CD4-positive, alpha-beta T cell treated with Interleukin-4 for 4 hours (primary cell): Measurements from ENCODE around the gene RGS1.

Experiments used
- DNase-seq: peaks from one replicate; pipeline ENCODE4 v3.0.0-alpha.2; 2020

RGS1 gene

DNA sequence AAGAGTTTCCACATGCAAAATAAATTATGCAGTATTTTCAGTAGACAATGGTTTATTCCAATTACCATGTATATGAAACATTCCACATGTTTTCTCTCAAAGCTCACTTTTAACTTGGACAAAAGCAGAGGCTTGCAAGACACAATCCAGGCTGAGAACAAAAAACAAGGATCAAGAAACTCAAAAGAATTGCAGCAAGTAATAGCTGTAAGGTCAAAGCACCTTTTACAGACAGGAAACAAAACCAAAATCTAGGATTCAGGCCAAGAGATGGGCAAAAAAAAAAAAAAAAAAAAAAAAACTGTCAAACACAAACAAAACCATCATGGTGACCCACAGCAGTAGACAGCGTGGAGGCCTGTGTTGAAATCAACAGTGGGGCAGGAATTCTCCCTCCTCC lies 9.3 kb downstream of the RGS1 start:
- no peak for DNase-seq

DNA sequence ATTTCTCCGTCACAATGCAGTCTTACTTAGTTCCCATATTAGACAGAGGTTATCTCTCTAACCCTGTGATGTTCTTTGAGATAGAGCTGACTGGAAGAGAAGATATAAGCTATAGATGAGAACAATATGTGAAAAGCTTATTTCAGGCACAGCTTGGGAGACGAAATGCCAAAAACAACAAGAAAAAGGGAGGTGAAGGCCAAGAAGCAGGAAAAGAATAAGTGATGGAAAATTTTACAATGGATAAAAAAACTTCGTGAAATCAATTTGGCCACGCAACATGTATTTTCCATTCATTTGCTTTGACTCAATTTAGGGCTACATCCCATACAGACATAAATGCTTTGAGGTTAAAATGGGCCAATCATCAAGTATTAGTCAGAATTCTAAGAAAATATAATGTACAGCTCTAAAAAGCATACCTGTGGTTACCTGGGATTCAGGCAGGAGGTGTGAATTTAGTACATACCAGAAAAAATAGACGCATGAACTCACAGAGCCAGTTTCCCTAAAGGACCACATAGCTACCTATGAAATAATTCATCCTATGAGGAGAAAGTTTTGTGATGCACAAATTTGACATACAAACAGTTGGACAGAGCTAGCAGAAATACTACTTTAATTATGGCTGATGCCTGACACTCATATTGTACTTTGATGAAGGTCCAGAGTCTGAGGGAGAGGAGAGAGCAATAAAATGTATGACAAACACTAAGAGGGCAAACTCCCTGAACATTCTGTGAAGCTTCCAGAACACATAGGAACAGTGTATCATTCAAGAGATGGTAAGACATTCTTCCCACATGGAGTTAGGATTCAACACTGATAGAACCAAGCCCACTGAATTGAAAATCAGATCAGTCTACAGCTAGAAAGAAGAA lies 12.1 kb downstream of the RGS1 start:
- DNase-seq, result no peak

DNA sequence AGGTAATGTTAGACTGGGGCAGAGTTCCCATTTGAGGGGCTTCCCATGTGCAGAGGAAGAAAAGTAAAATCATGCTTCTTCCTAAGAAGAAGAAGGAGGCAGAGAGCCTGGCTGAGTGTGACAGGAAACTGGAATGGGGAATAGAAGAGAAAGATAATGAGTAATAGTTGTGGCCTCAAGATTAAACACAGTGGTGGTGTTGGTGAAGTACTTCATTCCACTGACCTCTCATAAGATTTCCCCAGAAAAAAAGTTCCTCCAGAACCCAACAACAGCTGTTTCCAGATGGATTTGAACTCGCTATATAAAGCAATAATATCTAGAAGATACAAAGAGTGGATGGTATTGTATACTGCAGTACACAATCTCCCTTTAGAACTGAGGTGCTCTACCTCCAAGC lies 13.0 kb downstream of the RGS1 start:
- DNase-seq, result no peak

DNA sequence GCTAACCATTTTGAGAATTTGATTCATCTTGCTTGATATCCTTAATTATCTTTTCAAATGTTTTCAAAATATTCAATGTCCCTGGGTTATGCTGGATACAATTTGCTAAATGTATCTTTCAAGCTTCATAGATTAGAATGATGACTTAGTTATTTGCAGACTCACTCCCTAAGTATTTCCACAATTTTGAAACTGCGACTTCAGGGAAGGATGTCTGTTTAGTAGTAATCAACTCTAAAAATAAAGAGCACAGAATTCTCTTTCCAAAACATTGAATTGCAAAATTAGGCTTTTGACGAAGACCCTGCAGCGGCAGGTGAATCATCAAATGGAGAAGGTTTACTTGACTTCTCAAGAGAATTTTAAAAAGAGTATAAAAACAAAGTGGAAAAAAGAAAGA lies 14.2 kb downstream of the RGS1 start:
- no peak for DNase-seq

DNA sequence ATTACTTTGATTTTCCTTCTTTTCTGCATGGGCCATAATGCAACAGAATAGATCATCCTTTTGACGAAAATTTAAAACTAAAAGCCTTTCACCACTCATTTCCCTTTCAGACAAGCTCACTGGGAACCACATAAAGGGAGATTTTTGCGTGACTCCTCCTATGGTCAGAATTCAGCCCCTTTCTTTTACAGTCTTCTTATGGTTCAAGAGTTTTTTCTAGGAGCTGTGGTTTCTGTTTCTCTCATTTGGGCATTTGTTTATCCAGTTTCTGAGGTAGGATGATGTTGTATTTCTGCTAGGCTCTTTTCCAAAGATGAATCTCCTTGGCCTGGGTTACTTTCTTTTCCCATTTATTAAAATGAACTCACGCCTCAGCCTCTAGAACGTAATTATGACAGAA lies 16.9 kb downstream of the RGS1 start:
- DNase-seq, result no peak

DNA sequence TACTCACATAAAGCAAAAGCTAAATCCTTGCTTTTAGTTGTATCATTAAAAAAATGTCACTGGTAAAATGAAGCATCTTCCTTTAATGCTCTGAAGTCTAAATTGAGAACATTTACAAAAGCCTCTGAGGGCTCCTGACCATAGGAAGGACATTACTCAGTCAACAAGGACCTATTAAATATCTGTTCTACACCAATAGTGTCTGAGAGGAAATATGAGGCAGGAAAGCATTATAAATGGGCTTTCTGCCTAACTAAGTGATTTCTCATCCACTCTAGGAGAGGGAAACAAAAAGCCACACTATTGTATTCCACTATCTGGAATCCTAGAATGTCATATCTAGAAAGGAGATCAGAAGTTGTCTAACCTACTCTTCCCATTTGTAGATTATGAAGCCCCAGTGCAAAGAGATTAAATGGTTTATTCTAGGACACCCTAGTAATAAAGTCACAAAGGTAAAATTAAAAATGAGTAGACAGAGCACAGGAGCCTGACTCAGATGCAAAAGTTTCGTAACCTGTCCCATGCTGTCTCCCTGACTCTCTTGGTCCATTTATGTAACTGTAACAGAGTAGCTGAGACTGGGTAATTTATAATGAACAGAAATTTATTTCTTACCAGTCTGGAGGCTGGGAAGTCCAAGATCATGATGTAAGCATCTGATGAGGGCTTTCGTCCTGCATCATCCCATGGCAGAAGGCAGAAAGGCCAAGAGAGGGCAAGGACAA lies 17.6 kb downstream of the RGS1 start:
- no peak for DNase-seq

DNA sequence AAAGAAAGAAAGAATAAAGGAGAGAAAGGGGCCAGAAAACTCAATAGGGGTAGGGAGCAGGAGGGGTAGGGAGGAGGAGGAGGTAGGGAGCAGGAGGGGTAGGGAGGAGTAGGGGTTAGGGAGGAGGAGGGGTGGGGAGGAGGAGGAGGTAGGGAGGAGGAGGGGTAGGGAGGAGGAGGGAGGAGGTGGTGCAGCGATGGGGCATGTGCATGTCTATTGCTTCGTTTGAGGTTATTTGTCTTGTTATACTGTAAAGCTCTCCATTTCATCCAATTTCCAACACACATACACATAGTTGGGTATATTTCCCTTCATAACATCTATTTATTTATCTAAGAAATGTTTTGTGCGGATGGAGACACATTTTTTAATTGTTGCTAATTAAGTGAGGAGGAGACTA lies 19.7 kb downstream of the RGS1 start:
- DNase-seq, result no peak

DNA sequence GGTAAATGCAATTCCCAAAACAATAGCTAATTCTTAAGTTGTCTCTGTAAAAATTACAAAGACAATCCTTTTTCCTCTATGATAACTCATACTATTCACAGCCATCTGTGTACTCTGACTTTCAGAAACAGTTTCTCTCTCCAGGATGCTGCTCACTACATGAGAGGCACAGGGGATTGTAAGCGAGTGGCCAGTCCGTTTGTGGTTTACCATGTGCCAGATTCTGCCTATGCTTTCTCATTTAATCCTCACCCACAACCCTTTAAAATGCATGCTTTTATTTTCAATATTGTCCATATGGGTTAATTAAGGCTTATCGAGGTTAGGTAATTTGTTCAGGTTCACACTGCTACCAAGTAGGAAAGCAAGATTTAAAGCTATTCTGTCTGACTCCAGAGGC lies 23.0 kb downstream of the RGS1 start:
- DNase-seq, result no peak

DNA sequence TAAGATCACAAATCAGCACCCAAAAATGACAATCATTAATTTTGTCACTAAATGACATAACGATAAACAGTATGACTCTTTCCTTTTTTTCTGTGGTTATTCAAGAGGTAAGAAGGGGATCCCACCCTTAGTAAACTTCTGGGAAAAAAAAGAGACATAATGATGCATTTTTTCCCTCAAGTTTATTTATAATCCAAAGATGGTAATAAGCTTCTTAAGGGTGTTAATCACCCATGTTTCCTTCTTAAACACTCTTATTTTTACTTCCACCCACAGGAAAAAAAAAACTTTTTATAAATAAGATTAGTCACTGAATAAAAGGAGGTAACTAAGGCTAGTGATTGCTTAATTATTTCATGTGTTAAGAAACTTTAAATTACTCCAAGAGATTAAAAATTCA lies 24.7 kb downstream of the RGS1 start:
- no peak for DNase-seq

DNA sequence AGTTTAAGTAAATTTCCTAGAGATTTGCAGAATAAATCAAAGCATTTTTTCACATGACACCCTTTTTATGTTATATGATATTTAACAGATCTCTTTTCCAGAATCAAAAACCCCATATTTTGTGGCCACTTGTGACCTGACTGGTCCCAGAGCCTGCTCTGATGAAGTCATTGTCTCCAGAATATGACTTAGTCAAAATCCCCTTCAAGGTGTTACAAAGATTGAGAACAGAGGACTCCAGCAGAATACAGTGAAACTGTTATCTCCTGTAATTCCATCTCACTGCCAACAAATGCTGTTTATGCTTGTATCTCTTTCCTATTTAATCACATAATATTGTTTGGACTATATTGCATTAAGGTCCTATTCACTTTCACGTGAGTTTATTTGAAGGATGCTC lies 25.6 kb downstream of the RGS1 start:
- no peak for DNase-seq

DNA sequence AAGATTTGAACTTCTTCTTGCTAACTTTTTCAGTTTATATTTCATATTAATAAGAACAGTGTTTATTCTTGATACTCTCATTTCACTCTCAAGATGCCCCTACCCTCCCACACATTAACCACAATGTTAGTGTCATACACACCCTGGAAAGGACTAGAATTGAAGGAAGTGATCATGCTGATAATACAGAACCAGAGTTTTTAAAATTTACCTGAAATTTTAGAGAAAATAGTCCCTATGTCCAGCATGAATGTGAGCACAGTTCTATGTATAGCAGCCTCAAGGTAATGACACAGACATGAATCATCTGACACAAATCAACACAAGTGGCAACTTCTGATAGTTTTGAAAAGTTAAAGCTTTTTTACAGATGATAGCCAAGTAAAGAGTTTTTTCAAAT lies 26.0 kb downstream of the RGS1 start:
- no peak for DNase-seq

DNA sequence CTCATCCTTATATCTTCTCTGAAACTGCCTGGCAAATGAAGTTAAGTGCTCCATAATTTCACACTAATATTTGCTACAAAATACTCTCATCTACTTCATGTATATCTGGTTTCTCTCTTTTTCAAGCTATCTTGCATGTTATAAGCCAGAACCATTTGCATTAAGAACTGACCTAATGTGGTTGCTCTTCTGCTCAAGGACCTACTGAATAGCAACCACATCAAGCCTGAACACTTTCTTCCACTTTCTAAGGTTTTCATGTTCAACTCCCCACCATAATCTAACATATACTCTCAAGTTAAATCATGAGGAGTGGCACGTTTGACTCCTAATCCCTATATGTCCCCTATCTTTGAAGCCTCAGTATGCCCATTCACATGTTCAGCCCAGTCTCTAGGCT lies 27.2 kb downstream of the RGS1 start:
- no peak for DNase-seq

DNA sequence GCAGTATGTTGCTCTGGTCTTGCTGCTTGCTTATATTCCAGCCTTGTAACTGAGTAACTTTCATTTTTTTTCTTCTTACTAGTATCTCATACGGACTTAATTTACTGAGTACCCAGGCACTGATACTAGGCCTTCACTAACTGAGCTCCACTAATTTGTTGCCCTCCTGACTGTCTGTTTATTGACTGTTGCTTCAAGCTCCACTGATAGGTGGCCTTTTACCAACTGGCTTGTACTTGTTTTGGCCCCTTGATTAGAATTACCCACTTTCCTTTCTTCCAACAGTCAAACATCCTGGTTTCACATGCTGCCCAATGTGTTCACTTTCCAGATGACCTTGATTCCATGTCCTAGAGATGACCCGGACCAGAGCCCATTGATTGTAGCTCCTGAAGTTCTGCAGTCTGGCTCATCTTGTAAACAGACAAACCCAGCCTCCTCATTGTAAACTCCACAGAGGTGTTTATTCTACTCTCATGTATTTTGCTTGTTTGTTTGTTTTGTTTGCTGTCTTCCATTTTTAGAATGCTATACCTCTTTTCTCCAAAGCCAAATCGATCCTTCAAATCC lies 27.7 kb downstream of the RGS1 start:
- no peak for DNase-seq

DNA sequence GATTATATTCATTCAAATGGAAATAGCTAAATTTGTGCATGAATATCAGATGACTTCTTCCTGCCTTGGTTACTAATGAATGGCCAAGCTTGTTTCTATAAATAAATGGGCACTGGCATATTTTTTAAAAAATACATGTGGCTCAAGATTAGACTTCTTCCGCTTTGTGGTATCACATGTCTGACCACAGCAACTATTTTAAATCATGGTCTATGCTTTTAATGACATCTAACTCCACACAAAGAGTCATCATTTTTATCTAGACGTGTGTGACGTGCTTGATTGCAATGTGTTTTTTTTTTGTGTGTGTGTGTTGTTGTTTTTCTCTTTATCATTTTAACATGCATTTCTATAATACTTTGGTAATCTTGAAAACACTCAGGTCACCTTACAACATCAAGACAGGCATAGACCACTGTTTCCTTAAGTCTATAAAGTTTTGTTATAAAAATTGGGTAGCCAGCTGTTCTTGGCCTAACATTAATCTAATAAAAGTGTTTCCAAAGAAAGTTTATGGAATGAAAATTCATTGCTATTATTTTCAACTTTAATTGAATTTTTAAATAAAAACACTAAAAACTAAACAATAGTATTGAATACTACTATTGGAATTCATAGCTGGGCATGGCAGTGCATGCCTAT lies 29.5 kb downstream of the RGS1 start:
- DNase-seq, result peak; percentile 31

DNA sequence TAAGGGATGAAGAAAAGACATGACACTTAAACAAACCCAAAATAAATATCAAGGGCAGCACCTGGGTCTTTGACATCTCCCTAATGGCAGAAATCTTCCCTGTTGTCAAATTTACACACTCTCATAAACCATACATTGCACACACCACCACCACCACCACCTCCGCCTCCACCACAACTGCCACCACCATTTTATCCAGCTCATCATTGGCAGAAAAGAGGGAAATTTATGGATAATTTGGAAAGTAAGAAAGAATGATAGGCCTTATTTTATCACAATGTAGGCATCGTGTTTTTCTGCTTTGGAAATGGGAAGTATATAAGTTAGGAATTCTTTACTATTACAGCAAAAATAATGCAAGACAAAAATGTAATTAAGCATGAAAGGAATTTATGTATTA lies 33.1 kb downstream of the RGS1 start:
- DNase-seq, result no peak

DNA sequence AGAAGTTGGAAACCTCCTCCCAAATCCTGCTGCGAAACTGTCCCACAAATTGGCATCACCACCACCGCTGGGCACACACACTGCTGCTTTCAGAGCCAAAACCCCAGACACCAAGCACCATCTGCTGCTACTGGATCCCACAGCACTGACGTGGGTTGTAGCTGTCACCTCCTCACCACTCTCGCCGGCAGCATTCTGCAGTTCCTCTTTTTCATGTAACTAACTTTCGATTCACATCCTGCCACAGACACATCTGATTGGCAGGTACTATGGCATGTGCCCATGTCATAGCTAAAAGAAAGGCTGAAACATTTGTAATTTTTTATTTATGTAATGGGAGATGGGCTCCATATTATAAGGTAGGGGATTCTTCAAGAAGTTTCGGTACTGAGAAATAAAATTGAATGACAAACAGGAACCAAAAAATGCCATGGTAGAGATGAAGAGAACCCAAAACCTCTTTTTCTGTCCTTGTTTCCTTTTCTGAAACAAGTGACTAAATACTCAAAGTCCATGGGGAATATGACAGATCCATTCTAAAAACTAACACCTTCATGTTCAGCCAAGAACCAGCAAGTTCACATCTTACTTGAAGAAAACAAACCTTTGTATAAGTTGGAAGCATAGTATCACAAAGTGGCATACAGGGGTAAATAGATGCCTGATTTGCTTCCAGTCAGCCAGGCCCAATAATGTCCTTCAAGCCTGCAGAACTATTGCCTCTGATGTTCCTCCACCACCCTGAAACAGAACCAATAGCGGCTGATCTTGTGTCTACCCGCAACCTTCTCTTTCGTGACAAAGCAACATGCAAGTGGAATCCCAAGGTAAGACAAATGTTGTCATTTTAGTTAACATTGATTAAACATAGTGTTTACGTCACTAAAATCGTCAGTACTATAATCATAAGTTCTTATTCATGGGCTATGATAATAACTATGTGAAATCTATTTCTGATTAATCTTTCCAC lies 33.8 kb downstream of the RGS1 start:
- DNase-seq, result peak; percentile 73

DNA sequence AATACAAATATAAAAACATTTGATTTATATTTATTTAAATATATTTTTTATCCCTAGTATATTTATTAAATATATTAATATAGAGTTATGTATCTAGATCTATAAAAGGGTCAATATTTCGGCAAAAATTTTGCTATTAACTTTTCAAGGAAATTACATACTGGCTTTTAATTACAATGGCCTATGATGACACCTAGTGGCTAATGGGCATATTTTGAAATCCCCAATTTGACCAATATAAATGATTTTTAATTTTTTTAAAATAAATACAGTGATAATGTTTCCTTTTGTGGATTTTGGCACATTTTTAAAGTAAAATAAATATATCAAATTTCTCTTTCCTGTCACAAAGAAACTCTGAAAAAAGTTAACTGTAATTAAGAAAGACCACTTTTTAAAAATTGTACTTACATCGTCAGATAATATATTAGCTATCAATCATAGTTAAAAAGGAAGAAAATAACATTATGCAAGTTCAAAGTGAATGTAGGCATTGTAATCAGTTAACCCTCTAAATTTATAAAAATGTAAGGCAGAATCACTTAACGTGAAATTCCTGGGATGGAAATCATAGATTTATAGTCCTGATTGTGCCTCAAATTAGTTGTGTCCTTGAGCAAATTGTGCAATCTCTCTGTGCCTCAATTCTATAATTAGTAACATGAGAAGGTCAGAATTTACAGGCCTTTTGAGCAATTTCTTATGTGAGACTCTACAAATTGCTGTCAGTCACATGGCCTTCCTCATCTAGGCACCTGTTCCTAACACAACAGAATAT lies 34.7 kb downstream of the RGS1 start:
- DNase-seq, result peak; percentile 40

DNA sequence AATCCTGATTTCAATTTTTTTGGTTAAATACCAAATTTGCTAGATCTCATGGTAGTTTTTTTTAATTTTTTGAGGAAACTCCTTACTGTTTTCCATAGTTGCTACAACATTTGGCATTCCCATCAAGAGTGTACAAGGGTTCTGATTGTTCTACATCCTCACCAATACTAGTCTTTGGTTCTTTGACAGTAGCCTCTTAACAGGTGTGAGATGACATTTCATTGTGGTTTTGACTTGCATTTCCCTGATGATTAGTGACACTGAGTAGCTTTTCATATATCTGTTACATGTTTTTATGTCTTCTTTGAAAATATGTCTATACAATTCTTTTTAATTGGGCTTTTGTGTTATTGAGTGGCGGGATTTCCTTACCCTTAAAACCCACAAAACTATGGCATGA lies 39.5 kb downstream of the RGS1 start:
- DNase-seq, result no peak

DNA sequence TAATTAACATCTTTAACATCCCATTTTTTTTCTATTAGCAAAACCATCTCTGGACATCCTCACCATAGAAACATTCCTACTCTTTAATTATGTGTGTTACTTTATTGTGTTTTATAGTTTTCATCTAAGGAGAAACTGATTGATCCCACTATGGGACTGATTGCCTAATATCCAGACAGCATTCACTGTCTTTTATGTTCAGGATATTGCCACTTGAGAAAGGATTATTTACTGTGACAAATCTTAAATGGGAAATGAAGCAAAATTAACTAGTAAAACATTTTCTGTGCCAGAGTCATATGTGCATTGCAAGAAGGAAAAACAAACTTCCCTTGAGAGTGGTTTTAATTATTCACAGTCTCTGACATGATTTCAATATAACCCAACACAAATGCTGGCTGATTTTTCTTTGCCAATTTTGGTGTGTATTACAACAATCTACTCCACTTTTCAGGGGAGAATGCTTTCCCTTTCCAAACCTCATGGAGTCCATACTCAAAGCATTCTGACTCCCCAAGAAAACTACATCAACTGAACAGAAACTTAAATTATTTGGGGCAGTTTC lies 44.6 kb downstream of the RGS1 start:
- no peak for DNase-seq

DNA sequence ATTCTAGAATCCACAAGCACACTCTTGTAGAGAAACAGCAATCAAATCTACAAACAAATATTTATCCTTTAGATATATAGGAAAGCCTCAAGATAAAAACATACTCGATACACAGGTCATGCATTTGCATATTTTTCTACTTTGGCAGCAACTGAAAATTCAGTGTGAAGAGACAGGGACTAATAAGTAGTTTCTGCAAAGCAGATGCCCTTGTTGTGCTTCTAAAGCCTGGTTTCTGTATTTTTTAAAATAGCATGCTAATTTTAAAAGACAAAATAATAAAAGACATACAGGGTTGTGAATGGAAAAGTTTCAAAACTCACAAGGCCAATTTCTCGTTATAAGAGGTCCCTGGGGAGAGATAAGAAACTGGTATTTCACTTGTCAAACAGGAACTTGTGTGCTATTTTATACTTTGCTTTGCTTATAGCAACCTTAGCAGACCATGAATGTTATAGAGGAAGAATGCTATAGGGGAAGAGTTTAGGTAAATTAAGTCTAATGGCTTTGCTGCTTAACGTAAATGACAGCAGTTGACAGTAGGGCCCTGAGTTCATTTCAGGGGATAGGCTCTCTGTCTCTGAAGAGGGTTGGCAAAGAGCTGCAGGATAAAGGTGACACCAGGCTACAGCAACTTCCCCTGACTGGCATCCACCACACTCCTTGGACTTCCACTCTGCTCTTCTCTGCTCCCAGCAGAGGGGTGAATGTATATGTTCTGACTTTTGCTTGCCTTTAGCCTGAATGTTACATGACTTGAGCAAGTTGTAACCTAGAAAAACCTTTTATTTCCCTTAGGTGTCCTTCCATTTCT lies 51.0 kb downstream of the RGS1 start:
- DNase-seq, result no peak
